Esophagus squamous epithelium (tissue), 4 donors: ENCODE data around the gene NCBP2.

Experiments used
- CTCF ChIP-seq, 6 experiments: fragments of 450-650 bp in 4 of 6; fragments of 200-600 bp in 2 of 6; sonication (generic) in 2 of 6; IDR thresholded peaks; one replicate each; pipeline ENCODE4 v1.5.1; 2016 to 2019; ENCODE audit warnings: antibody characterized with exemption in 6 of 6, mild to moderate bottlenecking in 4 of 6, moderate library complexity in 4 of 6
- POLR2A ChIP-seq, 4 donors: fragments of 450-650 bp; IDR thresholded peaks; one replicate each; pipeline ENCODE4 v1.6.1; 2017; ENCODE audit warnings: antibody characterized with exemption in 4 of 4, mild to moderate bottlenecking in 4 of 4, moderate library complexity in 3 of 4

GRCh38 chr3:196896229-196896628, 46.1 kb downstream of the NCBP2 start:
- TF ChIP-seq CTCF (IDR thresholded peaks at IDR 0.05) (no peak), POLR2A (IDR thresholded peaks at IDR 0.05) (no peak)
